Prostate gland (tissue), 2 donors: Measurements from ENCODE around the gene RABGAP1L. TPM values are rescaled to one million over a fixed set of nuclear protein-coding genes. Genes with fewer than 3 reads are reported as not detected.

Source experiments
- DNase-seq: peaks from one replicate; pipeline ENCODE4 v3.0.0-alpha.2; 2019; ENCODE audit warnings: low spot score
- H3K27ac ChIP-seq, 2 donors: fragments of 200-600 bp; sonication (generic); 2 replicates each; pipeline ENCODE4 v1.5.1; 2017 to 2019
- H3K27me3 ChIP-seq: fragments of 200-600 bp; sonication (generic); replicated peaks from 2 replicates; pipeline ENCODE4 v1.5.1; 2019; ENCODE audit not compliant: insufficient read depth
- H3K36me3 ChIP-seq, 2 donors: fragments of 200-600 bp; sonication (generic); 1 replicate in 1 of 2; 2 replicates in 1 of 2; pipeline versions ENCODE4 v1.5.1 to v1.8.1; 2017 to 2019
- H3K4me1 ChIP-seq: fragments of 200-600 bp; sonication (generic); replicated peaks from 2 replicates; pipeline ENCODE4 v1.5.1; 2019
- H3K4me3 ChIP-seq, 2 donors: fragments of 200-600 bp; sonication (generic); 2 replicates each; pipeline ENCODE4 v1.5.1; 2017 to 2019
- H3K9me3 ChIP-seq: fragments of 200-600 bp; sonication (generic); 2 replicates; pipeline ENCODE4 v1.5.1; 2017
- CTCF ChIP-seq, 4 experiments: fragments of 200-600 bp in 2 of 4; fragments of 450-650 bp in 2 of 4; sonication (generic) in 2 of 4; IDR thresholded peaks; 1 replicate in 3 of 4; 2 replicates in 1 of 4; pipeline ENCODE4 v1.5.1; 2016 to 2019; ENCODE audit warnings: antibody characterized with exemption in 4 of 4, mild to moderate bottlenecking in 2 of 4, moderate library complexity in 2 of 4
- POLR2A ChIP-seq: fragments of 450-650 bp; IDR thresholded peaks from one replicate; pipeline ENCODE4 v1.6.1; 2016; ENCODE audit warnings: antibody characterized with exemption, mild to moderate bottlenecking
- POLR2AphosphoS5 ChIP-seq: sonication (generic); formaldehyde crosslinking; IDR thresholded peaks from one replicate; pipeline ENCODE4 v1.6.1; 2017; ENCODE audit warnings: antibody characterized with exemption
- WGBS: methylation state at CpG from one replicate; pipeline ENCODE4 v1.1.5; 2018; 5-methylcytosine and 5-hydroxymethylcytosine counted together
- intact Hi-C: fragments of 100-400 bp; cut with DNase I; formaldehyde crosslinking; loops from one replicate; pipeline ENCODE4 v1.14.2; 2022
- total RNA-seq, 2 donors: library from RNA; depleted of rRNA; stranded (reverse); fragments of >200 nt; gene quantifications; one replicate each; pipeline ENCODE4 v1.1.0, GENCODE V29; 2016

The RABGAP1L gene
- total RNA-seq, 2 donors from 2014 or later: 32.3 to 41.5 TPM

- no peak overlapping the region for H3K4me3 ChIP-seq
- WGBS: 85% methylated on average over 3 of the region's 3 CpGs
- intact Hi-C loops: no loop called here
- H3K27ac ChIP-seq: no peak overlapping the region
- H3K9me3 ChIP-seq: no peaks in the 10 kb centered on the region
- no peak for DNase-seq
- no peaks in the 10 kb centered on the region for H3K4me1 ChIP-seq
- TF ChIP-seq POLR2AphosphoS5: no peak
- H3K36me3 ChIP-seq: no peaks in the 10 kb centered on the region
- H3K27me3 ChIP-seq: no peaks in the 10 kb centered on the region
These were observed 541.0 kb downstream of the RABGAP1L start for GRCh38 chr1:174700314-174700713.

GRCh38 chr1:174700775-174701174 lies 541.5 kb downstream of the RABGAP1L start:
- DNase-seq: no peak
- no peak overlapping the region for H3K4me3 ChIP-seq
- intact Hi-C loops: no loop called here
- no peaks in the 10 kb centered on the region for H3K4me1 ChIP-seq
- WGBS: 87% methylated on average over 3 of the region's 3 CpGs
- no peak for TF ChIP-seq POLR2A
- TF ChIP-seq POLR2AphosphoS5: no peak
- no peak for TF ChIP-seq CTCF (IDR thresholded peaks at IDR 0.05)
- H3K27me3 ChIP-seq: no peaks in the 10 kb centered on the region
- H3K36me3 ChIP-seq: no peaks in the 10 kb centered on the region
- no peaks in the 10 kb centered on the region for H3K9me3 ChIP-seq
- no peak overlapping the region for H3K27ac ChIP-seq

- H3K36me3 ChIP-seq: no peaks in the 10 kb centered on the region
- H3K27ac ChIP-seq: no peak overlapping the region
- 98% methylated on average over 2 of the region's 2 CpGs for whole genome bisulfite sequencing
- no peaks in the 10 kb centered on the region for H3K4me1 ChIP-seq
- no peaks in the 10 kb centered on the region for H3K9me3 ChIP-seq
- DNase-seq: no peak
- H3K4me3 ChIP-seq: no peak overlapping the region
- intact Hi-C loops: no loop called here
- H3K27me3 ChIP-seq: no peaks in the 10 kb centered on the region
- TF ChIP-seq POLR2A (no peak), POLR2AphosphoS5 (no peak), CTCF (IDR thresholded peaks at IDR 0.05) (no peak)
These were observed 542.2 kb downstream of the RABGAP1L start for GRCh38 chr1:174701565-174701964.

GRCh38 chr1:174702011-174702410 lies 542.7 kb downstream of the RABGAP1L start:
- no peaks in the 10 kb centered on the region for H3K9me3 ChIP-seq
- H3K36me3 ChIP-seq: no peaks in the 10 kb centered on the region
- intact Hi-C loops: no loop called here
- TF ChIP-seq POLR2AphosphoS5: no peak
- no peak for TF ChIP-seq CTCF (IDR thresholded peaks at IDR 0.05)
- TF ChIP-seq POLR2A: no peak
- H3K27ac ChIP-seq: no peak overlapping the region
- 79% methylated on average over 2 of the region's 2 CpGs for WGBS
- no peak overlapping the region for H3K4me3 ChIP-seq
- DNase-seq: no peak
- H3K4me1 ChIP-seq: no peaks in the 10 kb centered on the region
- no peaks in the 10 kb centered on the region for H3K27me3 ChIP-seq

- DNase-seq: no peak
- TF ChIP-seq POLR2A (no peak), POLR2AphosphoS5 (no peak), CTCF (IDR thresholded peaks at IDR 0.05) (no peak)
- Histone ChIP-seq H3K27me3 (no peaks in the 10 kb centered on the region), H3K4me1 (no peaks in the 10 kb centered on the region), H3K36me3 (no peaks in the 10 kb centered on the region), H3K27ac (no peak overlapping the region), H3K4me3 (no peak overlapping the region), H3K9me3 (no peaks in the 10 kb centered on the region)
- intact Hi-C loops: no loop called here
- over 99% methylated on average over 3 of the region's 3 CpGs for WGBS
These were observed 544.0 kb downstream of the RABGAP1L start for GRCh38 chr1:174703309-174703708.
